Mesendoderm (in vitro differentiated cells): ENCODE measurements around the gene RBSN.
A peak's percentile ranks its signal among the peaks of the same experiment; 100 is the strongest.

Experiments
- DNase-seq: peaks from one replicate; pipeline ENCODE4 v3.0.0; 2013
- H2AK5ac ChIP-seq: 2 replicates; pipeline ENCODE4 v1.6.1; 2013; ENCODE audit warnings: low read length, inconsistent platforms
- H2BK120ac ChIP-seq: 2 replicates; pipeline ENCODE4 v1.6.1; 2013; ENCODE audit warnings: low read depth, mild to moderate bottlenecking, low read length, moderate library complexity, mixed read lengths
- H2BK15ac ChIP-seq: replicated peaks from 2 replicates; pipeline ENCODE4 v1.6.1; 2013; ENCODE audit warnings: low read depth, mild to moderate bottlenecking, moderate library complexity
- H2BK5ac ChIP-seq: 2 replicates; pipeline ENCODE4 v1.6.1; 2013; ENCODE audit warnings: low read length, inconsistent platforms
- H3K18ac ChIP-seq: 2 replicates; pipeline ENCODE4 v1.6.1; 2013; ENCODE audit warnings: mild to moderate bottlenecking, low read length, mixed read lengths
- H3K23ac ChIP-seq: one replicate; pipeline ENCODE4 v1.6.1; 2013; ENCODE audit warnings: low read length
- H3K27ac ChIP-seq: 2 replicates; pipeline ENCODE4 v1.5.1; 2013; ENCODE audit warnings: low read depth, mild to moderate bottlenecking, inconsistent platforms, low read length, moderate library complexity
- H3K27me3 ChIP-seq: 2 replicates; pipeline ENCODE4 v1.6.1; 2013; ENCODE audit warnings: low read length, control low read depth, mild to moderate bottlenecking, inconsistent platforms; ENCODE audit not compliant: insufficient read depth, poor library complexity
- H3K36me3 ChIP-seq: 2 replicates; pipeline ENCODE4 v1.6.1; 2013; ENCODE audit warnings: low read length, inconsistent platforms; ENCODE audit not compliant: control insufficient read depth, insufficient read depth
- H3K4ac ChIP-seq: one replicate; pipeline ENCODE4 v1.6.1; 2013; ENCODE audit warnings: low read depth, mild to moderate bottlenecking, low read length, moderate library complexity
- H3K4me1 ChIP-seq: 2 replicates; pipeline ENCODE4 v1.6.1; 2013; ENCODE audit warnings: low read depth, low read length, inconsistent platforms; ENCODE audit not compliant: control insufficient read depth
- H3K4me2 ChIP-seq: 2 replicates; pipeline ENCODE4 v1.6.1; 2013; ENCODE audit warnings: low read length
- H3K4me3 ChIP-seq: 2 replicates; pipeline ENCODE4 v1.5.1; 2013; ENCODE audit warnings: mild to moderate bottlenecking, low read length
- H3K56ac ChIP-seq: one replicate; pipeline ENCODE4 v1.6.1; 2013; ENCODE audit warnings: low read length
- H3K79me1 ChIP-seq: 2 replicates; pipeline ENCODE4 v1.6.1; 2013; ENCODE audit warnings: low read length, inconsistent platforms
- H3K79me2 ChIP-seq: 2 replicates; pipeline ENCODE4 v1.6.1; 2013; ENCODE audit warnings: mild to moderate bottlenecking, low read length; ENCODE audit not compliant: control insufficient read depth, insufficient read depth
- H3K9ac ChIP-seq: 2 replicates; pipeline ENCODE4 v1.6.1; 2013; ENCODE audit warnings: low read length, inconsistent platforms
- H4K5ac ChIP-seq: one replicate; pipeline ENCODE4 v1.6.1; 2013; ENCODE audit warnings: low read length
- H4K8ac ChIP-seq: one replicate; pipeline ENCODE4 v1.6.1; 2013; ENCODE audit warnings: low read depth, mild to moderate bottlenecking, control low read depth, low read length, moderate library complexity
- WGBS: extraction: QIAGEN DNeasy Blood & Tissue Kit; methylation state at CpG from one replicate; pipeline ENCODE4 v1.1.7; 2013; ENCODE audit warnings: low lambda C conversion rate, missing lambda C conversion rate; ENCODE audit not compliant: insufficient coverage; ENCODE audit errors: extremely low coverage; 5-methylcytosine and 5-hydroxymethylcytosine counted together

RBSN gene

DNA sequence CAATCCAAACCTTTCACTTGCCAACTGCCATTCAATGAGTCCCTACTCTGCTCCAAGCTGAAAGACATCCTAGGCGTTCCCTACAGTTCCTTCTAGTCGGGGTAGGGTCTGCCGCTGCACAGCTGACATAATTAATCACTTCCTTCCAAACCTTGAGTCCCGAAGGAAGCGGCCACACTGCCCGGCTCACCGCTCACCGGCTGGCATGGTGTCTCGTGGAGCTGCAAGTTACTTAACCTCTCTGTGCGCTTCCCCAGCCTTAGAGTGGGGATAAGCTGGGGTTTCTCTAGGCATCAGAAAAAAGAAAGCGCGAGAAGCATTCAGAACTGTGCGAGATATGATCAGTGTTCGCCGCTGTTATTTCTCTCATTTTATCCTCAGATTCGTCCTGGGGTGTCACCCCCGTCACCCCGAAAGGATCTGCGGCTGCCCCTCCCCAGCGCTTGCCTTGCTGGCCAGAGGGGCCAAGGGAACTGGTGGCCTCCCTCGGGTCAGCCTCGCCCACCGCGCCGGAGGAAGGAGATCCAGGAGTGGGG lies 34.6 kb downstream of the RBSN start:
- H3K23ac ChIP-seq: peak overlapping the region; percentile 66
- no peak overlapping the region for H2BK15ac ChIP-seq
- H3K27ac ChIP-seq: no peak overlapping the region
- peaks cover 5% of the 10 kb centered on the region for H3K4me1 ChIP-seq
- H3K18ac ChIP-seq: peak overlapping the region; percentile 1
- H3K79me1 ChIP-seq: peaks cover 14% of the 10 kb centered on the region
- H3K9ac ChIP-seq: peak overlapping the region; percentile 94
- peaks cover 20% of the 10 kb centered on the region for H3K79me2 ChIP-seq
- no peak overlapping the region for H2BK5ac ChIP-seq
- no peak overlapping the region for H4K8ac ChIP-seq
- H2BK120ac ChIP-seq: no peak overlapping the region
- no peak overlapping the region for H4K5ac ChIP-seq
- peak overlapping the region; percentile 83 for H3K4me3 ChIP-seq
- H2AK5ac ChIP-seq: no peak overlapping the region
- H3K56ac ChIP-seq: peak overlapping the region; percentile 98
- H3K4me2 ChIP-seq: peak overlapping the region; percentile 79
- peak overlapping the region; percentile 44 for H3K4ac ChIP-seq
- no peaks in the 10 kb centered on the region for H3K36me3 ChIP-seq
- WGBS: no CpG with 5 or more reads among the region's 25 CpGs
- H3K27me3 ChIP-seq: no peaks in the 10 kb centered on the region
- DNase-seq: peak; percentile 37

DNA sequence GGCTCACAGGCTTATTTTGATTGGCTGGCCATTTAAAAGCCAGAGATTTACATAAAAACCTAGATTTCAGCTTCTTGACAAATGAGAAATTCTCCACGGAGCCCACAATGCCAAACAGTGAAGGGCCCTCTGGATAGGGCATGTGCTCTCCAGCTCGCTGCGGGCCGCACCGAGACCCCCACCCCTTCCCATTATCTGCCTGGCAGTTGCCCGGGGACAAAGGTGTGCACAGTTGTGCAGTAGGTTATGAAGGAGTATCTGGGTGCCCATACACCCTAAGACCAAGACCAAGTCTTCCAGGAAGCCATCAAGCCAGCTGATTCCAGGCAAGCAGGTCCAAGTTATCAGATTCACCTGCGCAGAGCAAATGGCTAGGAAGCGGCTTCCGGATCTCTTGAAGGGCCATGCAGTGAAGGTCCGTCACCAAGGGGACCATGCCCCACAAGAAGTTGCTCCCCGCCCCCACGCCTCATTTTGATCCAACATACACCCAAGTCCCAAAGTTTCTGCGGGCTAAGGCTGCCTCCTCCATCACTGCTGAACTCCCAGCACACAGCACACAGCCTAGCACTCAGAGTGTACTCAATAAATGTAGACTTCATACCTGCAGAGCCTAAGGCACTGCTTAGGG lies 35.2 kb downstream of the RBSN start:
- no peak overlapping the region for H3K27ac ChIP-seq
- peak overlapping the region; percentile 79 for H3K4me2 ChIP-seq
- H2BK120ac ChIP-seq: no peak overlapping the region
- peaks cover 20% of the 10 kb centered on the region for H3K79me2 ChIP-seq
- no peak overlapping the region for H2BK15ac ChIP-seq
- H3K23ac ChIP-seq: peak overlapping the region; percentile 66
- peak overlapping the region; percentile 94 for H3K9ac ChIP-seq
- no peak overlapping the region for H4K5ac ChIP-seq
- no peak overlapping the region for H3K4ac ChIP-seq
- no peak overlapping the region for H2BK5ac ChIP-seq
- DNase-seq: no peak
- H3K4me3 ChIP-seq: peak overlapping the region; percentile 83
- no peaks in the 10 kb centered on the region for H3K36me3 ChIP-seq
- peak overlapping the region; percentile 98 for H3K56ac ChIP-seq
- no peak overlapping the region for H3K18ac ChIP-seq
- peaks cover 5% of the 10 kb centered on the region for H3K4me1 ChIP-seq
- no CpG with 5 or more reads among the region's 13 CpGs for WGBS
- H3K79me1 ChIP-seq: peaks cover 17% of the 10 kb centered on the region
- H2AK5ac ChIP-seq: no peak overlapping the region
- H4K8ac ChIP-seq: no peak overlapping the region
- H3K27me3 ChIP-seq: no peaks in the 10 kb centered on the region

DNA sequence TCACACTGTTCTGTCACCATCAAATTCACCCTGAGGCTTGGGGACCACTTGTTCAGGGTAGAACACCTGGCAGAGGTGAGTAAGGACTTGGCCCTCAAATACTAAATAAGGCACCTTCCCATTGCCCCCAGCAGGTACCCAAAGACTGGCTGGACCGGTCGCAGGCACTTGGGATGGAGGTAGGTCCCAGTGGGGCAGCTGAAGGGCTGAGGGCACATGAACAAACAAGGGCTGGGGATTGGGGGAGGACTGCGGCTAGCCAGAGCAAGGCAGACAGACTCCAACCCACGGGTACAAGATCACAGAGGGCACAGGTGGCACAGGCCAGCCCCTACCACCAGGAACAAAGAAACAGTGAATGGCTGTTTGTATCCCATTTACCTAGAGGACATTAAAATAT lies 35.7 kb downstream of the RBSN start:
- no peak overlapping the region for H3K4me3 ChIP-seq
- no peak overlapping the region for H2BK15ac ChIP-seq
- WGBS: no CpG with 5 or more reads among the region's 4 CpGs
- H2BK120ac ChIP-seq: no peak overlapping the region
- H4K5ac ChIP-seq: no peak overlapping the region
- H3K18ac ChIP-seq: no peak overlapping the region
- DNase-seq: no peak
- no peak overlapping the region for H2BK5ac ChIP-seq
- peaks cover 5% of the 10 kb centered on the region for H3K4me1 ChIP-seq
- H3K36me3 ChIP-seq: no peaks in the 10 kb centered on the region
- no peak overlapping the region for H4K8ac ChIP-seq
- no peak overlapping the region for H3K4ac ChIP-seq
- no peak overlapping the region for H3K56ac ChIP-seq
- no peak overlapping the region for H3K9ac ChIP-seq
- peaks cover 20% of the 10 kb centered on the region for H3K79me2 ChIP-seq
- no peak overlapping the region for H3K23ac ChIP-seq
- no peak overlapping the region for H3K4me2 ChIP-seq
- H3K27ac ChIP-seq: peak overlapping the region; percentile 27
- no peaks in the 10 kb centered on the region for H3K27me3 ChIP-seq
- H2AK5ac ChIP-seq: no peak overlapping the region
- H3K79me1 ChIP-seq: peaks cover 17% of the 10 kb centered on the region

DNA sequence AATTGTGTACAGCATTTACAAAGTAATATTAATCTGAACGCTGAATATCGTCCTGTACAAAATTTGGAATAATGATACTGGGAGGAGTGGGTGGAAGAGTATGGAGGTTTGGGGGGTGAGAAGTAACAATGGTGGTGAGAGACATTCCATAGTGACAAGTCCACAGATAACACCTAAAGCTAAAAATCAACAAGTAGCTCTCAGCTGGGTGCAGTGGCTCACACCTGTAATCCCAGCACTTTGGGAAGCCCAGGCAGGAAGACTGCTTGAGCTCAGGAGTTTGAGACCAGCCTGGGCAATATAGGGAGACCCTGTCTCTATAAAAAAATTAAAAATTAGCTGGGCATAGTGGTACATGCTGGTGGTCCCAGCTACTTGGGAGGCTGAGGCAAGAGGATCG lies 38.9 kb downstream of the RBSN start:
- H4K8ac ChIP-seq: no peak overlapping the region
- H3K4me3 ChIP-seq: no peak overlapping the region
- WGBS: no CpG with 5 or more reads among the region's 3 CpGs
- DNase-seq: peak; percentile 32
- H4K5ac ChIP-seq: no peak overlapping the region
- no peak overlapping the region for H2BK5ac ChIP-seq
- H3K18ac ChIP-seq: no peak overlapping the region
- no peak overlapping the region for H3K27ac ChIP-seq
- no peak overlapping the region for H3K9ac ChIP-seq
- H3K79me1 ChIP-seq: peaks cover 26% of the 10 kb centered on the region
- no peak overlapping the region for H3K4me2 ChIP-seq
- H3K79me2 ChIP-seq: peaks cover 34% of the 10 kb centered on the region
- H3K56ac ChIP-seq: no peak overlapping the region
- no peak overlapping the region for H2BK15ac ChIP-seq
- no peaks in the 10 kb centered on the region for H3K27me3 ChIP-seq
- H2AK5ac ChIP-seq: no peak overlapping the region
- no peak overlapping the region for H2BK120ac ChIP-seq
- no peak overlapping the region for H3K23ac ChIP-seq
- H3K4me1 ChIP-seq: peaks cover 5% of the 10 kb centered on the region
- H3K4ac ChIP-seq: no peak overlapping the region
- peaks cover 6% of the 10 kb centered on the region for H3K36me3 ChIP-seq

DNA sequence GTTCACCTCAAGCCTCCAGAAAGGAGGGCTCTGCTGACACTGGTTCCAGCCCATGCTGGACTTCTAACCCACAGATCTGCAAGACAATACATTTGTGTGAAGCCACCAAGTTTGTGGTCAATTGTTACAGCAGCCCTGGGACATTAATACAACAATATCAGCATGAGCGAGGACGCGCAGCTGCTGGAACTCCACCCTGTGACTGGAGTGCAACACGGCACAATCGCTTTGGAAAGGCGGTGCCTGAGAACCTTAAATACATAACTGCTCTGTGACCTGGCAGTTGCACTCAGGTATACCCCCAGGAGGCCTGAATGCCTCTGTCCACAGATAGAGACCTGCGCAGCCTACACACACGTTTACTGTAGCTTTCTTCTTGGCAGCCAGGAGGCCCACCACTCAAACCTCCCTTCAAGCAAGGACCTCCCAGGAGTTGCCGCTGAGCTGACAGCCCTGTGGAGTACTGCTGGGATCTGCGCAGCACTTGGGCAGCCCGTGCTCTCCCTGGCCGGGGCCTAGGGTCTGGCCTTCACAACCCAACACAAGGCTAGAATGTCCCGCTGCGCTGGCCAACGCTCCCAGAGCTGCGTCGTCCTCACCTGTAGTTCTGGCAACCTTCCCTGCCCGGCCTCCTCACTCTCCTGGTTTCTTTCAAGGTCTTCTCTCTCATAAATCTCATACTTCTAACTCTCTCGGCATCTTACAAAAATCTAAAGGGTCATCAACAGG lies 42.1 kb downstream of the RBSN start:
- peaks cover 18% of the 10 kb centered on the region for H3K79me1 ChIP-seq
- no peak overlapping the region for H4K8ac ChIP-seq
- H3K56ac ChIP-seq: no peak overlapping the region
- no peak overlapping the region for H3K18ac ChIP-seq
- H3K9ac ChIP-seq: no peak overlapping the region
- H3K4ac ChIP-seq: no peak overlapping the region
- DNase-seq: no peak
- H3K36me3 ChIP-seq: peaks cover 8% of the 10 kb centered on the region
- H3K27ac ChIP-seq: no peak overlapping the region
- no peak overlapping the region for H2BK15ac ChIP-seq
- no peak overlapping the region for H3K4me3 ChIP-seq
- no CpG with 5 or more reads among the region's 19 CpGs for WGBS
- no peak overlapping the region for H3K4me2 ChIP-seq
- no peak overlapping the region for H4K5ac ChIP-seq
- H3K23ac ChIP-seq: no peak overlapping the region
- no peak overlapping the region for H2AK5ac ChIP-seq
- H3K27me3 ChIP-seq: no peaks in the 10 kb centered on the region
- H3K79me2 ChIP-seq: peaks cover 17% of the 10 kb centered on the region
- H2BK5ac ChIP-seq: no peak overlapping the region
- no peak overlapping the region for H2BK120ac ChIP-seq
- H3K4me1 ChIP-seq: no peaks in the 10 kb centered on the region
